NCI-H128 (cell line): Measurements from ENCODE around the gene NOXA1.
"Not testable (repeated sequence)": the region's sequence is repeated elsewhere in the genome, so short reads cannot be mapped to it uniquely, and the experiment has no call there.

Experiments
- DNase-seq: peaks from one replicate; lab custom pipeline; 2025; ENCODE audit not compliant: unreplicated experiment; lab: John Stamatoyannopoulos, UW

NOXA1 gene, protein sequence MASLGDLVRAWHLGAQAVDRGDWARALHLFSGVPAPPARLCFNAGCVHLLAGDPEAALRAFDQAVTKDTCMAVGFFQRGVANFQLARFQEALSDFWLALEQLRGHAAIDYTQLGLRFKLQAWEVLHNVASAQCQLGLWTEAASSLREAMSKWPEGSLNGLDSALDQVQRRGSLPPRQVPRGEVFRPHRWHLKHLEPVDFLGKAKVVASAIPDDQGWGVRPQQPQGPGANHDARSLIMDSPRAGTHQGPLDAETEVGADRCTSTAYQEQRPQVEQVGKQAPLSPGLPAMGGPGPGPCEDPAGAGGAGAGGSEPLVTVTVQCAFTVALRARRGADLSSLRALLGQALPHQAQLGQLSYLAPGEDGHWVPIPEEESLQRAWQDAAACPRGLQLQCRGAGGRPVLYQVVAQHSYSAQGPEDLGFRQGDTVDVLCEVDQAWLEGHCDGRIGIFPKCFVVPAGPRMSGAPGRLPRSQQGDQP

GRCh38 chr9:137422604-137423513 lies at the start of gene NOXA1, which contains the start of gene EXD3:
Gene NOXA1 (plus strand): TSS chr9:137423393. CDS start chr9:137423530, 137 bp downstream.
Gene EXD3 (minus strand): TSS chr9:137423162. CDS start chr9:137395357, 27,805 bp downstream.
- peak; percentile 89 for DNase-seq

GRCh38 chr9:137373611-137373980 lies 49.6 kb upstream of the NOXA1 start:
- DNase-seq = no peak

DNA sequence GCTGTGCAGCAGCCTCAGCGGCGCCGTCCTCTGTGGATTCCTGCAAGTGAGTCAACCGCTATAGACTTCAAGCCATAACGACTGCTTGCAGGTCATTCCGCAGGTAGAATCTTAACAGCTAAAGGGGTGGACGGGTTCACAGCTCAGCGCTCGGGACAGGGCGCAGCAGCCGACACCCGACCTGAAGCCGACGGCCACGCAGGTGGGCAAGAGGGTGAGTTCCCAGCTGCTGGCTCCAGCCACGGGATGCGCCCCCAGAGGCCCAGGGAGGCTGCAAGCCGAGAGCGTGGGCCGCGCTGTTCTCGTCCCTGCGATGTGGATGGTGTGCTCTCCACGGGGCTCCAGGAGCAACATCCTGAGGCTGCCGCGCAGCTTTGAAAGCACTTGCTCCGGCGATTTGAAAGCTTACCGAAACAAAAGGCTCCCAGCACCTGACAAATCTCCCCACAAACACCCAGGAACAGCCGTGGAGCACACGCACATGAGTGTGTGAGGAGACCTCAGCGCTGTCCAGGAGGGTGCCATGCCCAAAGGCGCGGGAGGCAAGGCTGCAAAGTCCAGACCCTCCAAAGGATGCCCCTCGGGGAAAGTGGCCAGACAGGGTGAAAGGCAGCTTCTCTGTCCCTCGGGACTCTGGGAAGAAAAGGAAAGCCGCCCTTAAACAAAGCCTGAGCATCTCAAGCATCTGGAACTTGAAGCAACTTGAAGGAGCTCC lies 48.9 kb upstream of the NOXA1 start:
- no peak for DNase-seq

GRCh38 chr9:137375321-137376058 lies 47.7 kb upstream of the NOXA1 start:
- DNase-seq = no peak

GRCh38 chr9:137376386-137376785 lies 46.8 kb upstream of the NOXA1 start:
- DNase-seq = no peak

- DNase-seq = not testable (repeated sequence)
Observed at GRCh38 chr9:137378688-137379410, 44.3 kb upstream of the NOXA1 start.

DNA sequence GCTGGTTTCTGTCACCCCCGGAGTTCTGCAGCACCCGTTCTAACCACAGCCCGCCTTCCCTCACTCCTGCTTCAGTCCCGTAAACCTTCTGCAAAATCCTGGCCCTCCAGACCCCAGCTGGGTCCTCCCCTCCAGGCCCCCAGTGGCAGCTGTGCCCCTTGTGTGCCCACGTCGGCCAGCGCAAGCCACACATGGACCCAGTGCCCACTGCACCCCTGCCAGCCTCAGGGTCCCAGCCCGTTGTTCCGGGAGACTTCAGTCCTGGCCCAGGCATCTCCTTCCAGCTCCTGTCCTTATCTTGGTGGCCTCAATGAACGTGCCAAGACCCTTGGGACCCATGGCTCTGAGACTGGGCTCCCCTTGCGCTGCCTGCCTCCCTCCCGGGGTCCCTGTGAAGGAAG lies 43.4 kb upstream of the NOXA1 start:
- no peak for DNase-seq

DNA sequence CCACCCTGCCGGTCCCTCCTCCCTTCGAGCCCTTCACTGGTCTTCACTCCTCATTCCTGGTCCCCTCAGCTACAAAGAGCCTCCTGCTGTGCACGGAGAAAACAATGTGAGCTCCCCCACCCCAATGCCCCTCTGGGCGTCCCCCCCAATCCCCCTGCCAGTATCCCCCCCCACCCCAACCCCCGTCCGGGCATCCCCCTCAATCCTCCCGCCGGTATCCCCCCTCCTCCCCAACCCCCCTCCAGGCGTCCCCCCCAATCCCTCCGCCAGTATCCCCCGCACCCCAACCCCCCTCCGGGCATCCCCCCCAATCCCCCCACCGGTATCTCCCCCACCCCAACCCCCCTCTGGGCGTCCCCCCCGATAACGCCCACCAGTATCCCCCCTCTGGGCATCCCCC lies 43.0 kb upstream of the NOXA1 start:
- no peak for DNase-seq

- no peak for DNase-seq
Observed at GRCh38 chr9:137380606-137381005, 42.6 kb upstream of the NOXA1 start.

GRCh38 chr9:137381501-137382443 lies 41.4 kb upstream of the NOXA1 start:
- no peak for DNase-seq

- no peak for DNase-seq
Observed at GRCh38 chr9:137382444-137383080, 40.6 kb upstream of the NOXA1 start.

DNA sequence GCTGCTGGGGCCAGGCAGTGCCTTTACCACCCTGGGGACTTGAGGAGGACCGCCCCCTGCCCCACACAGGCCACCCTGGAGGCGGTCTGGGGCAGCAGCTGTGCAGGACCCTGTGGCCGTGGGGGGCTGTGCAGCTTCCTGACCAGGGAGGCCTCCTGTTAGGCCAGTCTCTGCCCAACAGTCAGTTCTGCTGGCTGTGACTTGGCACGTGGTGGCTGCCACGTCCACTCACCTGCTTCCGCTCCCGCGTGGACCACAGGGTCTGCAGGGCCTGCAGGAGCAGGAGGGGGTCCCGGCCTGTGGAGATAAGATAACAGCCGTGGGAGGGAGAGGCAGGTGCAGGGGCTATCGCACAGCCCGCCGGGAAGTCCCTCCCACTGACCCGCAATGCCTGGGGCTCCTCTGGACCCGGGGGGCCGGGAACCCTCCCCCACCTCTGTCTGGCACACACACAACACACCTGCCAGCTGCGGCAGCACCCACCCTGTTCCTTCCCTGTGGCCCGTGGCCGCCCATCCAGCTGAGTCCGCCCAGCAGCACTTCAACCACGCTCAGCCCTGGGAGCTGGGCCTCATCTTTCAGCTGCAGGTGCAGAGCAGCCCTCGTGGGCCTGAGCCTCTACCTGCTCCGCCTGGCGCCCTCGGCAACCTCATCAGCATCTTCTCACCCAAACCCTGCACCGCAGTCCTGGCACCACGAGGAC lies 40.0 kb upstream of the NOXA1 start:
- DNase-seq = no peak

DNA sequence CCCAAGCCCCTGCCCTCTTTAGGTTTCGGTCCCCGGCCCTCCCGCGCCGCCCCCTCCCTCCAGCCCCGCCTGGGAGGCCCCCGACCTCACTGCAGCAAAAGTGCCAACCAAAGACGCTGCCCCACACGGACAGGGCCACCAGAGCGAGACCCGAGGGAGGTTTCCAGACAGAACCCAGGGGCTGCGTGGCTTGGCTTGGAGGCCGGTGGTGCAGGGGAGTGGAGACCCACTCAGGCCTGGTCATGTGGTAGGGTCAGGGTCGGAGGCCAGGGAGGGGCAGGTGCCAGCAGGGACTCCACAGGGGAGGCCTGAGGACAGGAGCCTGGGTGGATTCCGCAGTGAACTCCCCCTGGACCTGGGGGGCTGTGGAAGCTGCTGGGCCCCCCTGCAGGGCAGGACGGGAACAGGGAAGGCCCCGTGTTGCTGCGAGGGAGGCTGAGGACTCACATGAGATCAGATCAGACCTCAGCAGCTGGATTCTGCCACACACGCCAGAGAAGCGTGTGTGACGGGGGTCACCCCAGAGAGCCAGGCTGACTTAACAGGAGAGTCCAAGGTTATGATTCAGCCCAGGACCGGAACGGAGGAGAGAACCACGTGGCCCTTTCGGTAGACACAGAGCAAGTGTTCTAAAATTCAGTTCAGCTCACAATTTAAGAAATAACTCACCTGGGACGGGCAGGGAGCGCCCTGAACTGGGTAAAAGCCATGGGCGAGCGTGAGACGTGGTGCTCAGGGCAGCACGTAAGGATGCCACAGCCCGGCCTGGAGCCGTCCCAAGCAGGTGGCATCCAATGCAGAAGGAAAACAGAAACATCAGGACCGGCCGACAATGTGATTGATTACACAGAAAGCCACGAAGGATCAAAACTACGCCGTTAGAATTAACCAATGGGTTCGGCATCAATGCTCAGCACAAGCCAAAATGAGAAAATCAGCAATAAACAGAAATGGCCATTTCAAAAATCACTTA lies 39.1 kb upstream of the NOXA1 start:
- no peak for DNase-seq

GRCh38 chr9:137385061-137385655 lies 38.0 kb upstream of the NOXA1 start:
- DNase-seq = no peak

DNA sequence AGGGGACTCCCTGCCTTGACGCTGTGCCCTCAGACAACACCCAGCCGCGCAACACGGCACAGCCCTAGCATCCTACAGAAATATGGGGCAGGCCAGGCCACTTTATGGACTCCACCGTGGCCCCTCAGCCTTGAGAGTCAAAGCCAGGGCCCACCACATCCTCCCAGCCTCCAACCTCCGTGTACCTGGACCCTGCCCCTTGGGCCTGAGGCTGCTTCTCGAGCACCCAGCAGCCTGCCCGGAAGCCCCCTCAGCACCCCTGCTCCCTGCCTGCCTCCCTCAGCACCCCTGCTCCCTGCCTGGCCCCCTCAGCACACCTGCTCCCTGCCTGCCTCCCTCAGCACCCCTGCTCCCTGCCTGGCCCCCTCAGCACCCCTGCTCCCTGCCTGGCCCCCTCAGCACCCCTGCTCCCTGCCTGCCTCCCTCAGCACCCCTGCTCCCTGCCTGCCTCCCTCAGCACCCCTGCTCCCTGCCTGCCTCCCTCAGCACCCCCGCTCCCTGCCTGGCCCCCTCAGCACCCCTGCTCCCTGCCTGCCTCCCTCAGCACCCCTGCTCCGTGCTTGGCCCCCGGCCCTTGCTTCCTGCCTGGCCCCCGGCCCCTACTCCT lies 36.6 kb upstream of the NOXA1 start:
- not testable (repeated sequence) for DNase-seq
